ENCODE data around the gene NASP. TPM values are rescaled to one million over a fixed set of nuclear protein-coding genes. Genes with fewer than 3 reads are reported as not detected.

NASP gene
- total RNA-seq, 1 experiment from 2014 or later, result 514 TPM

GRCh38 chr1:45554198-45554597 is 29.6 kb upstream of the NASP start:
- H4K20me1 ChIP-seq (ENCODE audit: control insufficient read depth, insufficient read depth, insufficient read length), result peaks cover 2% of the 10 kb centered on the region
- no peak overlapping the region for H2BK120ac ChIP-seq (ENCODE audit: low read depth, low read length, poor library complexity, severe bottlenecking)
- H3K14ac ChIP-seq (ENCODE audit: insufficient read depth, low read length), result no peak overlapping the region
- no peak overlapping the region for H3T11ph ChIP-seq (ENCODE audit: low read length)
- H3K27ac ChIP-seq (ENCODE audit: insufficient read length, low read depth, low read length), result no peak overlapping the region
- peaks cover 7% of the 10 kb centered on the region for H3K23me2 ChIP-seq (ENCODE audit: insufficient read length, low read depth, low read length, poor library complexity, severe bottlenecking)
- Mint-ChIP-seq H3K36me3 (ENCODE audit: insufficient read depth in 1 of 3, low read depth in 3 of 3) (peaks cover 15 to 48% (median 44%) of the 10 kb centered on the region in 3 experiments), H3K9me3 (no peaks in the 10 kb centered on the region), H3K4me1 (peaks cover 18 to 19% of the 10 kb centered on the region in 2 experiments), H3K27ac (no peak overlapping the region), H3K27me3 (ENCODE audit: low read depth) (no peaks in the 10 kb centered on the region), H3K4me3 (no peak overlapping the region)
- DNase-seq, result no peak
- H3K9me3 ChIP-seq (ENCODE audit: control insufficient read depth, low read depth, low read length), result no peaks in the 10 kb centered on the region
- no peak overlapping the region for H3K56ac ChIP-seq (ENCODE audit: insufficient read length, low read depth, low read length)
- H3K4ac ChIP-seq (ENCODE audit: low read depth, low read length), result no peak overlapping the region
- H2AFZ ChIP-seq (ENCODE audit: low read length), result no peak overlapping the region
- no peak overlapping the region for H2AK5ac ChIP-seq (ENCODE audit: insufficient read length, low read length)
- peaks cover 12% of the 10 kb centered on the region; the same call in 1 of the 2 replicates for H3K79me2 ChIP-seq (ENCODE audit: insufficient read depth, low read length)
- H2BK12ac ChIP-seq (ENCODE audit: insufficient read length, low read depth, low read length), result no peak overlapping the region
- H3K4me2 ChIP-seq (ENCODE audit: insufficient read depth, insufficient read length, low read length), result no peak overlapping the region
- no peak overlapping the region for H3K23ac ChIP-seq (ENCODE audit: insufficient read length, low read depth, low read length)
- no CpG with 5 or more reads among the region's 6 CpGs for WGBS (ENCODE audit: extremely low coverage, insufficient read length, low lambda C conversion rate)
- H3K27me3 ChIP-seq (ENCODE audit: insufficient read depth, low read length), result no peaks in the 10 kb centered on the region
- H2BK20ac ChIP-seq (ENCODE audit: low read depth, low read length, poor library complexity, severe bottlenecking), result no peak overlapping the region
- H4K8ac ChIP-seq (replicated peaks; ENCODE audit: insufficient read length, low read depth, low read length), result no peak overlapping the region
- peaks cover 3% of the 10 kb centered on the region for H3K4me1 ChIP-seq (ENCODE audit: insufficient read depth, low read length)
- no peak overlapping the region for H2BK15ac ChIP-seq (ENCODE audit: low read depth, low read length)
- no peak for TF ChIP-seq CTCF (conservative IDR thresholded peaks at IDR 0.05)
- H4K91ac ChIP-seq (ENCODE audit: insufficient read length, low read depth, low read length), result no peak overlapping the region
- peaks cover 4% of the 10 kb centered on the region for H3K79me1 ChIP-seq (ENCODE audit: insufficient read depth, low read depth, low read length, poor library complexity, severe bottlenecking)
- H2BK5ac ChIP-seq (ENCODE audit: insufficient read length, low read length), result no peak overlapping the region
- no peak overlapping the region for H4K5ac ChIP-seq (ENCODE audit: insufficient read length, low read depth, low read length)
- no peak overlapping the region for H3K18ac ChIP-seq (ENCODE audit: insufficient read length, low read depth, low read length)
- H3K9ac ChIP-seq (ENCODE audit: extremely low read depth, insufficient read length, low read length), result no peak overlapping the region

All from H9 (cell line).